WERI-Rb-1 (cell line): ENCODE measurements around the gene TIMP3.

Experiments
- DNase-seq: peaks from one replicate; pipeline ENCODE4 v3.0.0-alpha.2; 2020
- H3K27ac ChIP-seq: fragments of 250-450 bp; sonication (Bioruptor Pico); 2 replicates; pipeline ENCODE4 v1.5.1; 2020; ENCODE audit warnings: mild to moderate bottlenecking, moderate library complexity
- H3K27me3 ChIP-seq: fragments of 250-450 bp; sonication (Bioruptor Pico); 2 replicates; pipeline ENCODE4 v1.5.1; 2021; ENCODE audit warnings: mild to moderate bottlenecking, low read depth, moderate library complexity; ENCODE audit not compliant: insufficient read depth, severe bottlenecking
- H3K36me3 ChIP-seq: fragments of 250-450 bp; sonication (Bioruptor Pico); 2 replicates; pipeline ENCODE4 v1.5.1; 2020; ENCODE audit warnings: mild to moderate bottlenecking, moderate library complexity
- H3K4me3 ChIP-seq: 2 replicates; pipeline ENCODE4 v1.5.1; 2011; ENCODE audit warnings: low read depth, mild to moderate bottlenecking, control low read depth, low read length
- H3K9me3 ChIP-seq: fragments of 250-450 bp; sonication (Bioruptor Pico); 2 replicates; pipeline ENCODE4 v1.5.1; 2021; ENCODE audit warnings: mild to moderate bottlenecking, moderate library complexity; ENCODE audit not compliant: severe bottlenecking
- CTCF ChIP-seq: IDR thresholded peaks from 2 replicates; pipeline ENCODE4 v1.5.1; 2011; ENCODE audit warnings: low read depth, mild to moderate bottlenecking, control low read depth, inconsistent platforms, low read length

Gene TIMP3

GRCh38 chr22:32844251-32844650 lies 42.7 kb downstream of the TIMP3 start:
- Histone ChIP-seq H3K36me3 (no peaks in the 10 kb centered on the region), H3K27me3 (no peaks in the 10 kb centered on the region), H3K27ac (no peak overlapping the region), H3K4me3 (no peak overlapping the region), H3K9me3 (no peaks in the 10 kb centered on the region)
- DNase-seq, result no peak
- TF ChIP-seq CTCF, result no peak

- Histone ChIP-seq H3K9me3 (no peaks in the 10 kb centered on the region), H3K27ac (no peak overlapping the region), H3K4me3 (no peak overlapping the region), H3K27me3 (no peaks in the 10 kb centered on the region), H3K36me3 (no peaks in the 10 kb centered on the region)
- TF ChIP-seq CTCF, result no peak
- no peak for DNase-seq
Observed at GRCh38 chr22:32846780-32847491, 45.4 kb downstream of the TIMP3 start.

- Histone ChIP-seq H3K36me3 (no peaks in the 10 kb centered on the region), H3K27ac (no peak overlapping the region)
- no peak for DNase-seq
Observed at GRCh38 chr22:32848226-32848625, 46.7 kb downstream of the TIMP3 start.

GRCh38 chr22:32849501-32849900 lies 48.0 kb downstream of the TIMP3 start:
- Histone ChIP-seq H3K27me3 (no peaks in the 10 kb centered on the region), H3K36me3 (no peaks in the 10 kb centered on the region), H3K9me3 (no peaks in the 10 kb centered on the region), H3K4me3 (no peak overlapping the region), H3K27ac (no peak overlapping the region)
- TF ChIP-seq CTCF, result no peak
- peak; percentile 15 for DNase-seq

More at GRCh38 chr22:32848226-32848625, 46.7 kb downstream of the TIMP3 start:
- no peak overlapping the region for H3K4me3 ChIP-seq
- H3K27me3 ChIP-seq, result no peaks in the 10 kb centered on the region
- TF ChIP-seq CTCF, result no peak
- no peaks in the 10 kb centered on the region for H3K9me3 ChIP-seq

GRCh38 chr22:32850157-32850556 lies 48.7 kb downstream of the TIMP3 start:
- TF ChIP-seq CTCF, result no peak
- Histone ChIP-seq H3K4me3 (no peak overlapping the region), H3K27me3 (no peaks in the 10 kb centered on the region), H3K9me3 (no peaks in the 10 kb centered on the region), H3K36me3 (no peaks in the 10 kb centered on the region), H3K27ac (no peak overlapping the region)
- no peak for DNase-seq
